ENCODE data around the gene ZNF304. TPM values are rescaled to one million over a fixed set of nuclear protein-coding genes. Genes with fewer than 3 reads are reported as not detected.
A peak's percentile ranks its signal among the peaks of the same experiment; 100 is the strongest.

ZNF304 gene
- 1 to 10 TPM; 3.0 to 3.3 TPM for total RNA-seq
- long read RNA-seq, full-length matches to known transcripts, result 2 of 3 reads
- long read RNA-seq, partial matches to known transcripts, result 0 of 3 reads
- long read RNA-seq, other reads (novel, unspliced or antisense), result 1 of 3 reads

DNA sequence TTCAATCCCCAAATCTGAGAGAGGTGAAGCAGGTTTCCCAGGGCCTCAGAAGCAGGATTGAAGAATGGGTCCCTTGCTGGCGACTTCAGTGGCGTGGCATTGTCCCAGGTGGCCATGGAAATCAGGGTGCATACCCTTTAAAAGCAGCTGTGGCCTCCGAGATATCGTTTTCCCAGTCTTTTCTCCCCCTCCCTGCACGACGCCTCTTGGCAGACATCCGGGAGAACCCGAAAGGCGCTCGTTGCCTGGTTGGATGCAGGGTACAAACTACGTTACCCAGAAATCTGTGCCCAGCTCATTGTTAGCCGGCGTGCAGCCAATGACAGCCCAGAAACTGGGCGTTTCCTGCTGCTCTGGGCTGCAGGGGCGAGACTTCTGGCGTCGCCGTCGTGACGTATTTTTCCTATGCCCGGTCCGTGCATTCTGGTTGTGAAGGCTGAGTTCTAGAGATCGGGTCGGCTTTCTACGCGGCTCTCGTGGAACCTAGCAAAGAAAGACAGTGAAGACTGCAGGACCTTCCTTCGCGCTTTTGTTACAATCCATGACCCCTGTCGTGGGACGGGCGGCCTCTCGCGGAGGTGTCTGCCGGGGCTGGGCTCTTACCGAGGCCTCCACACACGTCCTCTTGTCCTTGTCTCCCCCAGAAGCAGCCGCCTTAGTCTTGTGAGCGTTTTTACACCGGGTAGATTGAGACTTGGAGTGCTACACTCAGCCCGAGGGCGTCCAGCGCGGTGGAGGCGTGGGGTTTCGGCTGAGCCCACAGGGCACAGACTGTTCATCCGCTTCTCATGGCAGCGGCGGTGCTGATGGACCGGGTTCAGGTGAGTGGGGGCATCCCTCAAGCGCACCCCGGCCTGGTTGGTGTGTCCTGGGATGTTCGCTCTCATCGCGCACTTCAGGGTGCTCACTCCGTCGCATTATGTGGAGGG, at the start of gene ZNF304:
Gene ZNF304 (plus strand): TSS at position 395 of the 929 bp plus-strand sequence. CDS start 394 bp downstream, at position 789.
- DNase-seq (peak; percentile 88 to 94), ATAC-seq (peak; percentile 100)

DNA sequence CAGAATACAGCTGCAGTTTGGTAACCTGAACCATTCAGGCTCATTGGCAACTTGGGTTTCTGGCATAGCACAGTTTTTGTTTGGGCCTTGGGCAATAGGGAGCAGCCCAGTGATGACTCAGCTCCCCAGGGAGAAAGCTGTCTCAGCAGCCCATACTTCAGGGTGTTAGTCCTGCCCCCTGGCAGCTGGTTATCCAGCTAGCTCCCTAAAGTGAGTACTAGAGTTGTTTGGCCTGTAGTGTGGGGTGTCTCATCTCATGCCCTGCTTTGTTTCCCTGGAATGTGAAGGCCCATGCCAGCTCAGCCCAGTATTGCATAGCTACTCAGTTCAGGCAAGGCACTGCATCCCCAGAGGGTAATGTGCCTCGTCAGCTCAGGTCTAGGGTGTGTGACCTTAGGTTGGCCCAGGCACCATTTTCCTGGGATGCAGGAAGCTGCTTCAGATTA, 49.0 kb upstream of the ZNF304 start:
- intact Hi-C loops (cut with DNase I, micrococcal nuclease), result no loop called here
- ATAC-seq (peak; percentile 12), DNase-seq (no peak)

More for the DNA sequence above, at the start of gene ZNF304:
- intact Hi-C loops (cut with DNase I, micrococcal nuclease), result no loop called here

DNA sequence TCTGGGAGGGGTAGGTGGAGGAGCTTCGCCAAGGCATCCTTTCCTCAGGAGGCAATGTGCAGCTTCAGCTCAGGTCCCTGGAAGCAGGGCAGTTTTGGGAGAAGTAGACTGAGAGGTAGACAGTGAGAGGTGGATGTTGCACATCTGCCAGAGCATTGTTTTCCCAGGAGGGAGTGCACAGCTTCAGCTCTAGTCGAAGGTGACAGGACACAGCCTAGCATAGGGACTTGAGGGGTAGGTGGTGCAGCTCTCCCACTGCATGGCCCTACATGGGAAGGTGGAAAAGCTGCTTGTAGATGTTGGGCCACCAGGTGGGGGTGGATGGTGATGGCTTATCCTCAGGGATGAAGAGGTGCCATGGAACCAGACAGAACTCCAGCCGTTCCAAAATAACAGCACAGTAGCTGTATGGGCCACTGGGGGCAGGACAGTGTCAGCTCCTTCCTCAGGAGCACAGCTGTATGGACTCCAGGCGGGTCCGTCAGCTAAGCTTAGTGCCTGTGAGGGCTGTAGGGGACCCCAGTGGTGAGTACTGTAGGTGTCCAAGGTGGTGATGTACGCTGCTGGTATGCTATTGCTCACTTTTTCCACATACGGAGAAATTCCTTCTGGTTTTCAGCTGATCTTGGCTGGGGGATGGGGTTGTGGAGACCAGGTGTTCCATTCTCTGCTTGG, 48.2 kb upstream of the ZNF304 start:
- DNase-seq, result no peak
- intact Hi-C loops (cut with DNase I, micrococcal nuclease), result no loop called here
- ATAC-seq, result no peak

DNA sequence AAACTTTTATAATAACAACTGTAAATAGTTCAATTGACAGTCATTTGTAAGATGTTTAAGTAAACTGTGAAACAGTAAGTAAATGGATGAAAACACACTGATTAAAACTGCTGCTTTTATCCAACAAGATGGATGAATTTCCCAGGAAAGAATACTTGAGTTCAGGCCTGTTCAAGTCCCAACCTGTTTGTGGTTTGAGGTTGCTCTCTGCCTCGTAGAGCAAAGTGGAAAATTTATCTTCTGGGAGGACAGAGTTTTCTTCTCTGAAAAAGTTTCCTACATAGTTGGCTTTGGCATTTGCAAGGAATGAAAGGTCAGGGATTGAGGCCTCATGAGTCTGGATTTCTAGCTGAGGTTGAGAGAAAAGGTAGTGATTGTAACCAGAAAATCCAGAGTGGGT, 46.0 kb upstream of the ZNF304 start:
- ATAC-seq, result no peak
- intact Hi-C loops (cut with DNase I, micrococcal nuclease), result no loop called here
- no peak for DNase-seq

DNA sequence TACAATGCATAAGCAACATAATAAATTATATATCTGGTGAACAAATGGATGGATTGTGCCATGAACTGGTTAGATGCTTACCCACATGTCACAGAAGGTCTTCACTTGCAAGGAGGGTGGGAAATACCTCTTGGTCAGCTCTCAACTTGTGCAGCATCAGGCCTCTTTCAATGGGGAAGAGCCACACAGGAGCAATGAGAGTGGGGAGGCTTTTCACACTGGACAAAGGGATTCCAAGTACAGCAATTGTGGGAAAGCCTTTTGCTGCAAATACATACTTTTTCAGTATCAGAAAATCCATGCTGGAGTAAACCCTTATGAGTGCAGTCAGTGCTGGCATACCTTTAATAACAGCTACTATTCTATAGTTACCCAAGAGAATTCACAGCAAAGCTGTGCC, 42.6 kb upstream of the ZNF304 start:
- intact Hi-C loops (cut with DNase I, micrococcal nuclease), result no loop called here
- ATAC-seq, result no peak
- DNase-seq, result no peak

DNA sequence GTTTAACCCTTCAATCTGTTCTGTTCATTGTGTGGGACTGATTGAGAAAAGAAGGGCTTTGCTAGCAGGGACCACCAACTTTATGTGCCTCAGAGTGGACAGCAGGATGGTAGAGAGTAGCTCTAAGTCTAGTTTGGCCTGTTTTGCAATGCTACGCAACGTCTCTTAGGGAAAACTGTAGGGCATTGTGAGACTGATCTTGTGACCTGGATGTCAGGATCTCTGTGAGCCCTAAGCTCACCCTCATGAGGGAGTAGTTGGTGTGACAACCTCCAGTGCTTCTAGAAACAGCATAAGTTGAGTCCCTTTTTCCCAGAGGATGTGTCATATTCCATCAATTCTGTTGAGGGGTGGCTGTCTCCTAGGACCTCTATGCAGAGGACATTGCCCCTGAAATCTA, 40.3 kb upstream of the ZNF304 start:
- intact Hi-C loops (cut with DNase I, micrococcal nuclease), result no loop called here
- ATAC-seq (no peak), DNase-seq (no peak)

DNA sequence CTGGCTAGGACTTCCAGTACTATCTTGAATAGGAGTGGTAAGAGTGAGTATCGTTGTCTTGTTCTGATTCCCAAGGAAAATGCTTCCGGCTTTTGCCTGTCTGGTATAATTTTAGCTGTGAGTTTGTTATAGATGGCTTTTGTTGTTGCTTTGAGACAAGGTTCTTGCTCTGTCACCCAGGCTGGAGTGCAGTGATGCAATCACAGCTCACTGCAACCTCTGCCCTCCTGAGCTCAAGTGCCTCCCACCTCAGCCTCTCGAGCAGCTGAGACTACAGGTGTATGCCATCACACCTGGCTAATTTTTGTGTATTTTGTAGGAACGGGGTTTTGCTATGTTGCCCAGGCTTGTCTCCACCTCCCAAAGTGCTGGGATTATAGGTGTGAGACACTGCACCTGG, 36.9 kb upstream of the ZNF304 start:
- intact Hi-C loops (cut with DNase I, micrococcal nuclease), result no loop called here
- ATAC-seq (no peak), DNase-seq (no peak)

DNA sequence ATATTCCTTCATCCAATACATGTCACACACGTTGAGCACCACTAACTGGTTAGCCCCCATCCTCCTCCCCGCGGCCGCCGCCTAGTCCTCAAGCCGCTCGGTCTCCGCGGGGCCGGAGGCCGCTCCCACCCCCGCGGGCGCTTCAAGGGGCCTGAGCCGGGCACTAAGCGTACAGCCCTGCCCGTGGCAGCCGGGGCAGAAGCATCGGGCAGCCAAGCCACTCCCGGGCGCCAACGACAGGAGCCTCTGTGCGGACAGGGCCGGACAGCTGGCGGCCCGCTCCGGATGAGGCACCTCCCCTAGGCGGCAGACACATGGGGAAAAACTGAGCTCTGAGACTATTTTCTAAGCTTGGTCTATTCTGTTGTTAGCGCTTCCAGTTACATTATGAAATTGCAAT, 33.6 kb upstream of the ZNF304 start:
- DNase-seq (no peak), ATAC-seq (no peak)
- intact Hi-C loops (cut with DNase I, micrococcal nuclease), result no loop called here

DNA sequence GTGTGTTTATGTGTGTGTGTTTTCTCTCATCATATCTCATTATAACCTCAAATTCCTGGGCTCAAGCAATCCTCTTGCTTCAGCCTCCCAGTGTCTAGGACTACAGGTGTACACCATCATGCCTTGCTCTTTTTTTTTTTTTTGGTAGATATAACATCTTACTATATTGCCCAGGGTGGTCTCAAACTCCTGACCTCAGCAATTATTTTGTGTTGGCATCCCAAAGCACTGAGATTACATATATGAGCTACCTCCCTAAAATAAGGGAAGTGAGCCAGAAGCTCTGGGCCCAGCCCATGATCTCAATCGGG, 31.2 kb upstream of the ZNF304 start:
- intact Hi-C loops (cut with DNase I, micrococcal nuclease), result no loop called here
- peak; percentile 20 for ATAC-seq

DNA sequence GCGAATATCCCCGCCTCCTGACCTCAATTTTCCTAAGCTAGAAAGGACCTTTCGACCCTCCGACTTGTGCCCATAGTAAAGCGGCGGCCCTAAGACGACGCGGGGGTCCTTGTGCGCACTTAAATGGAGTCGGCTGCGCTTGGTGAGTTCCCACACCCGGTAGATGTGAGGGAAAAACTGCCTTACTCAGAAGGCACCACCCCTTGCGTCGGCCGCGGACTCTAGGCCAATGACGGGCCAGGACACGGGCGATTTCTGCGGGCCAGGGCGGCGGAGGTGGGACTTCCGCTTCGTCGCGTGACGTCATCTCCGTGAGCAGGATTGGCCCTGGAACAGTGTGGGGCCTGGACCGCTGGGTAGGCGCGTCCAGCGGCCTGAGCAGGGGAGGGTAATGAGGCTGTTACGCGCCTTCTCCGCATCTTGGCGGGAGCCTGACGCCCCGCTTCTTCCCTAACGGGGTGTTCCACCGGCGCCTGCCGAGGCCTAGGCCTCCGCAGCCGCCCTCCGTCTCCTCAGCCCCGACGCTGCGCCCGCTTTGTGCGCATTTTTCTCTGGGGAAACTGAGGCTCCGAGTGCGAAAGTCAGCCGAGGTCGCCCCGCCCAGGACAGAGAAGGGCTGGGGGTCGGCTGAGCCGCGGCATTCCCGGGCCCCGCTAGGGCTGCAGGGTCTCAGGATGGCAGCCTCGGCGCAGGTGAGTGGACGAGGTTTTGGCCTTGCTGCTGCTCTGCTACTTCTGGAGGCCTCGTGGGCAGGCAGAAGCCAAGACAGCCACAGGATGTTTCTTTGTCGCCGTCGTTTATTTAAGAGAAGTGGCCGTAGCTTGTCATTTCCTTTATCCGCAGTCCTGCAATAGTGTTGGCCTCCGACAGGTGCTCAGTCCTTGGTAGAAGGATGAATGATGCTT, 30.6 kb upstream of the ZNF304 start, which contains the start of gene ZNF543:
Gene ZNF543 (plus strand): TSS at position 293 of the 905 bp plus-strand sequence. CDS start 382 bp downstream, at position 675.
- ATAC-seq (peak; percentile 100), DNase-seq (peak; percentile 96 to 98)
- intact Hi-C loops (cut with DNase I, micrococcal nuclease), result no loop called here

More for the DNA sequence above, 31.2 kb upstream of the ZNF304 start:
- no peak for DNase-seq

DNA sequence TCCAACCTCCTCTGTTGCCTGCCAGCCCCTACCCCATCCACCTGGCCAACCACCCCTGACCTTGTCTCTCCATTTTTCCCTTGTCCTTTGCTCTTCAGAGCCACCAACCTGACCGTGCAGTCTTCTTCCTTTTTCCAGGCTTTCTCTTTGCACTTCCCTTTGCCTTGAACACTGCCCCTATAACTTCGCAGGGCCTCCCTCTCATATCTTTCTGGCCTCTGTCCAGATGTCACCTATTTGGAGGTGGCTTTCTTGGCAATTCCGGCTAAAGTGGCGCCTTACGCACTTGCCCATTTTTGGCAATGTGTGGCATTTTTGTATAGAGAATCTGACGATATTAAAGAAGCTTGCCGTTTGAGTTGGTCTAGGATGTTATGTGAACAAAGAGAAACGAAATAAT, 30.0 kb upstream of the ZNF304 start:
- DNase-seq (no peak), ATAC-seq (no peak)
- intact Hi-C loops (cut with DNase I, micrococcal nuclease), result no loop called here

DNA sequence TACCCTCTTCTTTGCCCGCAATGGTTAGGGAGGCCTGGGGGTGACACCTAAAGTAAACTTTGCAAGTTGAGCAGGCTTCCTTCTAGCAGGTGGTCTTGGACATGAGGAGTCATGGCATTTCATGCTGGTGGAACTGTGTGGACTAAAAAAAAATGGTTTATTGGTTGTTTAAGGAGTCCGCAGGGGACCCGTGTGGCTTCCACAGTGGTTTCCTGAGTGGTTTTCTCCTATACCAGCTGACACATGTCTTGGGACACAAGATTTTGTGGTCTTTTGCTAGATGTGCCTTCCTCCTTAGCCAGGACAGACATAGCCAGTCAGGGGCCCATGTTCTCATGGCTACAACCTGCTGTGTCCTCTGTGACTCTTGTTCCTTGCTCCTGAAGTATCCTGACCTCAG, 29.3 kb upstream of the ZNF304 start:
- DNase-seq (no peak), ATAC-seq (no peak)
- intact Hi-C loops (cut with DNase I, micrococcal nuclease), result no loop called here

DNA sequence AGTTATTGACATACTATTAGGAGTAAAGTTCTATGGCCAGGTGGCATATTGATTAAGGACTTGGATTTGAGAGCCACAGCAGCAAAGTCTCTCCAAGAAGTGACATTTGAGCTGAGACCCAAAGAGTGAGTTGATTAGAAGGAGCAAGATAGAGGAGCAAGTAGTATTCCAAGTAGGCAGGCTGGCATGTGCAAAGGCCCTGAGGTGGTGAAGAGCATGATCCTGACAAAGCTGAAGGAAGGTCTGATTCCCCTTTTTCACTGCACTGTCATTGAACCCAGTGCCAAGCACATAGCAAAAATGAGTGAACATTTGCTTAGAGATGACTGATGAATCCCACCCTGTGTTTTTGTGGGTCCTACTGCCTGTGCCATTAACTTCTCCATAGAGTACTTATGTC, 26.1 kb upstream of the ZNF304 start:
- ATAC-seq (no peak), DNase-seq (no peak)
- intact Hi-C loops (cut with DNase I, micrococcal nuclease), result no loop called here

DNA sequence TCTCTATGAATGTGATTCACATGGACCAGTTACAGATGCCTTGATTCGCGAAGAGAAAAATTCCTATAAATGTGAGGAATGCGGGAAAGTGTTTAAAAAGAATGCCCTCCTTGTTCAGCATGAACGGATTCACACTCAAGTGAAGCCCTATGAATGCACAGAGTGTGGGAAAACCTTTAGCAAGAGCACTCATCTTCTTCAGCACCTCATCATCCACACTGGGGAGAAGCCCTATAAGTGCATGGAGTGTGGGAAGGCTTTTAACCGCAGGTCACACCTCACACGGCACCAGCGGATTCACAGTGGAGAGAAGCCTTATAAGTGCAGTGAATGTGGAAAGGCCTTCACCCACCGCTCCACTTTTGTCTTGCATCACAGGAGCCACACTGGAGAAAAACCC, 23.1 kb upstream of the ZNF304 start:
- ATAC-seq, result no peak
- intact Hi-C loops (cut with DNase I, micrococcal nuclease), result no loop called here
- DNase-seq, result no peak

DNA sequence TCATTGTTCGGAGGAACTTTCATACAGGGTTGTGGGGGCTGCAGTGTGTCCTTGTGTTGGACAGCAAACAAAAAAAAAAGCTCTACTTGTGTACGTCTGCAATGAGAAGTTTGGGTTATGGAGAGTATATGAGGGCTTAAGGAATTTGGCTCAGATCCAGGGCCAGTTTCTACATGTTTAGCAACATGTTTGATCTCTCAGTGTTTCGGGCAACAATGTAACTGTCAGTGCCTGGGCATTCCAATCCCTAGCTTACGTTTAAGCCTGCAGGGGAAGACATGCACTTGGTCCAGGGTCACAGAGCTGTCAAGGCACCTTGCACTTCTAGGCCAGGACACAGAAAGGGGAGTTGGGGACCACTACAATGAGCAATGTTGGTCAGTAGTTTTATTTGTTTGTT, 16.9 kb upstream of the ZNF304 start:
- DNase-seq, result no peak
- intact Hi-C loops (cut with DNase I, micrococcal nuclease), result no loop called here
- no peak for ATAC-seq

DNA sequence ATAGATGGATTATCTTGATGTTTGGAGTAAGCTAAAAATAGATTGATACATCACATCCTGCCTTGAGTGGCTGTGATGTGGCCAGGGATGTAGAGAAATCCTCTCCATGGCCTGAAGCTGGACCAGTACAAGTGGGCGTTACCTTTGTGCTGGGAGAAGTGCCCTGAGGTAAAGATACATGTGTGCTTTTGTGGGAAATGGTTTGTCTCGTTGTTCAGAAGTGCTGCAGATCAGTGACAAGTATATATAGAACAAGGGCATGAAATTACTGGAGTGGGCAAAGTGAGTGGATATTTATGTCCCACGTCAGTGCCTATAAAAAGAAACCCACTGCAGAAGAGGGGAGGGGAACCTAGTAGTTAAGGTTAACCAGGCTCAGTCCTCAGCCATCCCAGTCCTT, 12.2 kb upstream of the ZNF304 start:
- ATAC-seq (no peak), DNase-seq (no peak)
- intact Hi-C loops (cut with DNase I, micrococcal nuclease), result no loop called here

DNA sequence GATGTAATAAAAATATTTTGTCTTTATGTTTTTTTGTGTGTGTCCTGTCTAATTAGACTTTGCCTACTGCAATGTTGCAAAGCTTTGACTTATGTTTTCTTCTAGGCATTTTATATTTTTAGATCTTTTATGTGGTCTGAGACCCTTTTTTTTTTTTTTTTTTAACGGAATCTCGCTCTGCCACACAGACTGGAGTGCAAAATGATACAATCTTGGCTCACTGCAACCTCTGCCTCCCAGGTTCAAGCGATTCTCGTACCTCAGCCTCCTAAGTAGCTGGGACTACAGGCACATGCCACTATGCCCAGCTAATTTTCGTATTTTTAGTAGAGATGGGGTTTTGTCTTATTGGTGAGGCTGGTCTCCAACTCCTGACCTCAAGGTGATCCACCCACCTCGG, 8.5 kb upstream of the ZNF304 start:
- ATAC-seq (no peak), DNase-seq (no peak)
- intact Hi-C loops (cut with DNase I, micrococcal nuclease), result no loop called here

DNA sequence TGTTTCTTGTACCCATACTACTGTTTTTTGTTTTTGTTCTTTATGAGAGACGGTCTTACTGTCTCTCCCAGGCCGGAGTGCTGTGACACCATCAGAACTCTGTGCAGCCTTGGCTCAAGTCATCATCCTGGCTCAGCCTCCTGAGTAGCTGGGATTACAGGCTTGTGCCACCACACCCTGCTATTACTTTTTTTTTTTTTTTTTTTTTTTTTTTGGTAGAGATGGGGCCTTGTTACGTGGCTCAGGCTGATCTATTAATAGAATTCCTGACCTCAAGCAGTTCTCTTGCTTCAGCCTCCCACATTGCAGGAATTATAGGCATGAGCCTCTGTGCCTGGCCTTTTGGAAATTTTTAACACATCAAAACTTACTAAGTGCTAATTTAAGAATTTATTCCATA, 2.9 kb upstream of the ZNF304 start:
- no peak for DNase-seq
- intact Hi-C loops (cut with DNase I, micrococcal nuclease), result loop anchor here in 1 of 2 donors (2.0 kb wide), 1 partner anchor 15 kb away; the partner anchor contains the start of genes TRAPPC2B and ZNF547
- no peak for ATAC-seq

DNA sequence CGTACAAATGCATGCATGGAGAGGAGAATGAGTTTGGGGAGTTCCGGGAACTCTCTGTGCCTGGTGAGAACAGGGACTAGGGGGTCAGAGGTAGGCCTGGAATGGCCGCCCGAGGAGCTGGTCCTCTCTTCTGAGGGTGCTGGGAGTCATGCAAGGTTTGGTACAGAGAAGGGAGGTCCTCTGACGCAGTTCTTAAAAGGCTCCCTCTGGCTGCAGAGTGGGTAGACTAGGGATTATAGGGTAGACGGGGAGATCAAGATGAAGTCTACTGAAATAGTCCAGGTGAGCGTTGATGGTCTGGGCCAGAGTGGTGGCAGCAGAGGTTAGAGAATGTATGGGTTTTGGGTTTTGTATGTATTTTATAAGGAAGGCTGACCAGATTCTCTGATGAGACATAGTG, 796 bp downstream of the ZNF304 start:
- DNase-seq, result no peak
- intact Hi-C loops (cut with DNase I, micrococcal nuclease), result no loop called here
- no peak for ATAC-seq
